ENCODE data around the gene DYNLRB1. TPM values are rescaled to one million over a fixed set of nuclear protein-coding genes. Genes with fewer than 3 reads are reported as not detected.
A peak's percentile ranks its signal among the peaks of the same experiment; 100 is the strongest.

DYNLRB1 gene
- total and polyA plus RNA-seq, 11 donors: 129 to 405 (median 147) TPM

GRCh38 chr20:34542439-34542838, 26.2 kb downstream of the DYNLRB1 start:
- WGBS, 4 donors: 96 to 98% (median 97%) methylated on average over 6 of the region's 6 CpGs
- intact Hi-C loops (cut with DNase I): loop anchor here in 1 of 10 donors (5.0 kb wide), 1 partner anchor 225 kb away; no protein-coding TSS in a partner anchor

GRCh38 chr20:34543463-34544056, 27.3 kb downstream of the DYNLRB1 start:
- ATAC-seq: no peak
- H3K4me1 ChIP-seq: peaks cover 0 to 21% (median 7%) of the 10 kb centered on the region in 12 donors
- DNase-seq: peak in 1 of 5 donors; percentile 3
- no peaks in the 10 kb centered on the region for H3K9me3 ChIP-seq
- no peak for TF ChIP-seq CTCF (IDR thresholded peaks at IDR 0.05)
- no peak for TF ChIP-seq POLR2A (IDR thresholded peaks at IDR 0.05)
- peaks cover 0 to 40% (median 36%) of the 10 kb centered on the region in 9 donors for H3K36me3 ChIP-seq
- H3K27me3 ChIP-seq: no peaks in the 10 kb centered on the region
- intact Hi-C loops (cut with DNase I): loop anchor here in 1 of 10 donors (5.0 kb wide), 1 partner anchor 224 kb away; no protein-coding TSS in a partner anchor
- WGBS, 4 donors: 69 to 78% (median 71%) methylated on average over 12 of the region's 12 CpGs
- no peak overlapping the region for H3K27ac ChIP-seq
- no peak overlapping the region for H3K4me3 ChIP-seq

More at GRCh38 chr20:34542439-34542838, 26.2 kb downstream of the DYNLRB1 start:
- Histone ChIP-seq H3K27me3 (no peaks in the 10 kb centered on the region), H3K4me3 (no peak overlapping the region), H3K27ac (no peak overlapping the region), H3K36me3 (peaks cover 0 to 50% (median 42%) of the 10 kb centered on the region in 9 donors), H3K9me3 (no peaks in the 10 kb centered on the region), H3K4me1 (peaks cover 0 to 23% (median 7%) of the 10 kb centered on the region in 12 donors)
- DNase-seq (no peak), ATAC-seq (no peak)
- TF ChIP-seq CTCF (IDR thresholded peaks at IDR 0.05) (no peak), POLR2A (IDR thresholded peaks at IDR 0.05) (no peak)

GRCh38 chr20:34544109-34544796, 28.0 kb downstream of the DYNLRB1 start:
- TF ChIP-seq POLR2A (IDR thresholded peaks at IDR 0.05): no peak
- TF ChIP-seq CTCF (IDR thresholded peaks at IDR 0.05): no peak
- no peak overlapping the region for H3K27ac ChIP-seq
- peaks cover 0 to 34% (median 31%) of the 10 kb centered on the region in 9 donors for H3K36me3 ChIP-seq
- H3K9me3 ChIP-seq: no peaks in the 10 kb centered on the region
- DNase-seq: peak in 1 of 5 donors; percentile 24
- H3K4me3 ChIP-seq: peak overlapping the region in 6 of 12 donors; percentile 4 to 33 (median 18)
- H3K4me1 ChIP-seq: peaks cover 0 to 21% (median 7%) of the 10 kb centered on the region in 12 donors
- intact Hi-C loops (cut with DNase I): loop anchor here in 1 of 10 donors (5.0 kb wide), 1 partner anchor 223 kb away; no protein-coding TSS in a partner anchor
- WGBS, 4 donors: 19 to 34% (median 27%) methylated on average over 19 of the region's 19 CpGs
- peak in 3 of 4 donors; percentile 56 to 62 (median 59) for ATAC-seq
- H3K27me3 ChIP-seq: no peaks in the 10 kb centered on the region

- Histone ChIP-seq H3K4me1 (peaks cover 0 to 12% (median 1%) of the 10 kb centered on the region in 12 donors), H3K36me3 (peaks cover 0 to 9% (median 6%) of the 10 kb centered on the region in 9 donors), H3K9me3 (no peaks in the 10 kb centered on the region), H3K27me3 (no peaks in the 10 kb centered on the region), H3K4me3 (no peak overlapping the region), H3K27ac (no peak overlapping the region)
- intact Hi-C loops (cut with DNase I): no loop called here
- DNase-seq: peak in 2 of 5 donors; percentile 12 to 37
- TF ChIP-seq POLR2A (IDR thresholded peaks at IDR 0.05): no peak
- TF ChIP-seq CTCF (IDR thresholded peaks at IDR 0.05): no peak
- ATAC-seq: no peak
- WGBS, 4 donors: 89 to 94% (median 92%) methylated on average over 11 of the region's 11 CpGs
Observed at GRCh38 chr20:34546751-34547181, 30.5 kb downstream of the DYNLRB1 start.
